Liver (tissue), 9 donors: ENCODE results near the gene PARVG. TPM values are rescaled to one million over a fixed set of nuclear protein-coding genes. Genes with fewer than 3 reads are reported as not detected.

Experiments
- DNase-seq: peaks from one replicate; pipeline ENCODE4 v3.0.0-alpha.2; 2017; ENCODE audit warnings: low spot score
- H3K27ac ChIP-seq, 2 donors: one replicate each; pipeline ENCODE4 v1.7.0; 2013; ENCODE audit warnings: inconsistent platforms in 2 of 2, low read length in 2 of 2, control low read depth in 1 of 2, low read depth in 1 of 2, mild to moderate bottlenecking in 1 of 2
- H3K27me3 ChIP-seq, 4 donors: one replicate each; pipeline versions ENCODE4 v1.6.1 to v1.7.0; 2013; ENCODE audit warnings: low read length in 3 of 4, inconsistent platforms in 1 of 4, mild to moderate bottlenecking in 1 of 4, moderate library complexity in 1 of 4; ENCODE audit not compliant: control insufficient read depth in 4 of 4, insufficient read depth in 4 of 4
- H3K36me3 ChIP-seq, 4 donors: one replicate each; pipeline versions ENCODE4 v1.6.1 to v1.7.0; 2013; ENCODE audit warnings: low read length in 3 of 4, mild to moderate bottlenecking in 3 of 4, low read depth in 1 of 4, moderate library complexity in 1 of 4; ENCODE audit not compliant: control insufficient read depth in 4 of 4, insufficient read depth in 3 of 4
- H3K4me1 ChIP-seq, 4 donors: one replicate each; pipeline versions ENCODE4 v1.6.1 to v1.7.0; 2013; ENCODE audit warnings: low read length in 3 of 4, mild to moderate bottlenecking in 3 of 4, moderate library complexity in 1 of 4; ENCODE audit not compliant: control insufficient read depth in 4 of 4, insufficient read depth in 4 of 4
- H3K4me3 ChIP-seq, 3 donors: one replicate each; pipeline versions ENCODE4 v1.6.1 to v1.7.0; 2013; ENCODE audit warnings: low read length in 3 of 3, control low read depth in 1 of 3, low read depth in 1 of 3, mild to moderate bottlenecking in 1 of 3
- H3K9ac ChIP-seq, 2 donors: one replicate each; pipeline ENCODE4 v1.7.0; 2013; ENCODE audit warnings: low read length in 2 of 2, mild to moderate bottlenecking in 2 of 2, moderate library complexity in 2 of 2, control low read depth in 1 of 2, low read depth in 1 of 2
- H3K9me3 ChIP-seq, 4 donors: one replicate each; pipeline versions ENCODE4 v1.6.1 to v1.7.0; 2013; ENCODE audit warnings: low read length in 3 of 4; ENCODE audit not compliant: control insufficient read depth in 4 of 4
- ATF3 ChIP-seq: IDR thresholded peaks from 2 replicates; pipeline ENCODE4 v1.6.1; 2016; ENCODE audit warnings: antibody characterized with exemption
- EGR1 ChIP-seq, 2 donors: IDR thresholded peaks; 2 replicates each; pipeline ENCODE4 v1.6.1; 2016 to 2018; ENCODE audit warnings: antibody characterized with exemption in 2 of 2, low read depth in 2 of 2
- FOXA1 ChIP-seq: IDR thresholded peaks from 2 replicates; pipeline ENCODE4 v1.6.1; 2016; ENCODE audit warnings: antibody characterized with exemption
- FOXA2 ChIP-seq: IDR thresholded peaks from 2 replicates; pipeline ENCODE4 v1.6.1; 2016; ENCODE audit warnings: antibody characterized with exemption
- GABPA ChIP-seq, 2 donors: IDR thresholded peaks in 1 of 2; conservative IDR thresholded peaks in 1 of 2; 2 replicates each; pipeline ENCODE4 v1.6.1; 2016; ENCODE audit warnings: antibody characterized with exemption in 2 of 2, mild to moderate bottlenecking in 1 of 2, moderate library complexity in 1 of 2
- HNF4A ChIP-seq, 2 donors: conservative IDR thresholded peaks; 2 replicates each; pipeline ENCODE4 v1.6.1; 2016; ENCODE audit warnings: antibody characterized with exemption in 2 of 2, mild to moderate bottlenecking in 2 of 2
- HNF4G ChIP-seq: IDR thresholded peaks from 2 replicates; pipeline ENCODE4 v1.6.1; 2016; ENCODE audit warnings: antibody characterized with exemption
- JUND ChIP-seq, 2 donors: IDR thresholded peaks; 2 replicates each; pipeline ENCODE4 v1.6.1; 2016; ENCODE audit warnings: antibody characterized with exemption in 2 of 2
- MAX ChIP-seq: IDR thresholded peaks from 2 replicates; pipeline ENCODE4 v1.6.1; 2016; ENCODE audit warnings: antibody characterized with exemption
- NR2F2 ChIP-seq: IDR thresholded peaks from 2 replicates; pipeline ENCODE4 v1.6.1; 2016; ENCODE audit warnings: antibody characterized with exemption
- RAD21 ChIP-seq, 2 donors: IDR thresholded peaks; 2 replicates each; pipeline ENCODE4 v1.6.1; 2016; ENCODE audit warnings: antibody characterized with exemption in 2 of 2, mild to moderate bottlenecking in 2 of 2
- REST ChIP-seq: IDR thresholded peaks from 2 replicates; pipeline ENCODE4 v1.6.1; 2016; ENCODE audit warnings: antibody characterized with exemption, mild to moderate bottlenecking
- RXRA ChIP-seq, 2 donors: IDR thresholded peaks; 2 replicates each; pipeline ENCODE4 v1.6.1; 2017 to 2018; ENCODE audit warnings: antibody characterized with exemption in 2 of 2, mild to moderate bottlenecking in 1 of 2
- SP1 ChIP-seq: IDR thresholded peaks from 2 replicates; pipeline ENCODE4 v1.6.1; 2018; ENCODE audit warnings: antibody characterized with exemption, mild to moderate bottlenecking
- TAF1 ChIP-seq: conservative IDR thresholded peaks from 2 replicates; pipeline ENCODE4 v1.6.1; 2016; ENCODE audit warnings: antibody characterized with exemption, mild to moderate bottlenecking
- YY1 ChIP-seq: IDR thresholded peaks from 2 replicates; pipeline ENCODE4 v1.6.1; 2016; ENCODE audit warnings: antibody characterized with exemption, mild to moderate bottlenecking
- WGBS: extraction: QIAGEN DNeasy Blood & Tissue Kit; methylation state at CpG from one replicate; pipeline ENCODE4 v1.1.7; 2013; 5-methylcytosine and 5-hydroxymethylcytosine counted together
- polyA plus RNA-seq, 2 donors: library from polyadenylated mRNA; stranded (reverse) in 1 of 2; unstranded in 1 of 2; fragments of 200-250 nt in 1 of 2; fragments of >200 nt in 1 of 2; fragmentation: Nextera tagmentation in 1 of 2; extraction: Ambion mirVana in 1 of 2; gene quantifications; one replicate each; pipeline versions ENCODE4 v1.2.1 to v1.2.3, GENCODE V29; 2013 to 2015
- total RNA-seq, 2 donors: library from RNA; depleted of rRNA; stranded (reverse); fragments of >200 nt; gene quantifications; one replicate each; pipeline ENCODE4 v1.2.3, GENCODE V29; 2014
- TF ChIP-seq, protein P1 (sequence below): IDR thresholded peaks from 2 replicates; pipeline ENCODE4 v1.6.1; 2016; ENCODE audit warnings: antibody characterized with exemption
- TF ChIP-seq, protein P2 (sequence below): fragments of 150-350 bp; IDR thresholded peaks from 2 replicates; pipeline ENCODE4 v1.5.1; 2017; ENCODE audit warnings: improper control_type of control experiment, low read depth, low read length; ENCODE audit not compliant: missing input control
- donor health status: healthy.
- donor health status: healthy.
- donor health status: healthy.
- donor health status: healthy.
- donor health status: healthy.

Gene PARVG
- total and polyA plus RNA-seq, 4 donors, result 4.0 to 12.1 (median 6.6) TPM

GRCh38 chr22:44256085-44256484 is 75.4 kb downstream of the PARVG start:
- Histone ChIP-seq H3K27me3 (peaks cover 0 to 3% (median 0%) of the 10 kb centered on the region in 4 donors), H3K4me1 (no peaks in the 10 kb centered on the region), H3K27ac (no peak overlapping the region), H3K36me3 (no peaks in the 10 kb centered on the region), H3K4me3 (no peak overlapping the region), H3K9ac (no peak overlapping the region), H3K9me3 (peaks cover 0 to 5% (median 0%) of the 10 kb centered on the region in 4 donors)
- WGBS, result 82% methylated on average over 6 of the region's 6 CpGs
- DNase-seq, result no peak
- TF ChIP-seq REST, result no peak

DNA sequence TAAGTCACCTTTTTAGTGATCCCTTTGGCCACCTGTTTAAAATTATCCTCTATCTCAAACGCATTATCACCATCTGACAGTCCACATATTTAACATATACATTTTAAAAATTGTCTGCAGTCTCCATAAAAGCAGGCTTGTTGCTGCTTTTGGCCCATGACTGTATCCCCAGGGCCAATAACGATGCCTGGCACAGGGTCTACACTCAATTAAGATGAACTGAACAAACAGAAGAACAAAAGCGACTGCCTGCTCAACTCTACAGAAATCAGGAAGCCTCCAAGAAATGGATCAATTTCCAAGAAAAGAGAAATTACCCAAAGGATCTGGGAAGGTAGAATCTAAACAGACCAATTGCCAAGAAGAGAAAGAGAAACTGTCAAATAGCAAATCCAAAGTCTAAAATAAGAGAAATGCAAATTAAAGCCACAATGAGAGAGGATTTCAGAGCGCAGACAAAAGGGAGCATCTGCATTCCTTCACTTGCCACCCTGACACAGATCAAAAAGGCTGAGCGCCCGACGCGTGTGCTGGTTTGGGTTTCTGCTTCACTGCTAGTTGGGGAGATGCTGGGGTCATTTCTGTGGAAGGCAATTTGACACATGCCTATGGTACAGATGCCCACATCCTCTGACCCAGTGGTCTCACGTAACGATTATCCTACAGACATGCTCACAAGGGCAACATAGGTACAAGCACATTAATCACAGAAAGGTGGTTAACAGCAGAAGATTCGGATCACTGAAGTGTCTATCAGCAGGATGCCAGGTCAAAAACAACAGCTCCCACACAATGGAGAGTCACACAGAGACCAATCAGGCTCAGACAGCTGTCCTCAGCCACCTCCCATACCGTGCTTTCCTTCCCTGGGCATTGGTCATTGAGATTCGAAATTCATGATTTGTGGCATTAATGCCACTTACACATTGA is 76.1 kb downstream of the PARVG start:
- no peaks in the 10 kb centered on the region for H3K36me3 ChIP-seq
- H3K27ac ChIP-seq, result no peak overlapping the region
- no peak for DNase-seq
- H3K4me3 ChIP-seq, result no peak overlapping the region
- H3K27me3 ChIP-seq, result peaks cover 0 to 3% (median 0%) of the 10 kb centered on the region in 4 donors
- 61% methylated on average over 13 of the region's 13 CpGs for WGBS
- H3K9ac ChIP-seq, result no peak overlapping the region
- TF ChIP-seq NR2F2 (no peak), SP1 (no peak), RAD21 (IDR thresholded peaks at IDR 0.05) (no peak), GABPA (IDR thresholded peaks at IDR 0.05 in 1 of 2, conservative IDR thresholded peaks at IDR 0.05 in 1 of 2) (no peak), TAF1 (no peak), EGR1 (IDR thresholded peaks at IDR 0.05; ENCODE audit: low read depth in 2 of 2) (no peak), MAX (no peak), JUND (IDR thresholded peaks at IDR 0.05) (no peak), FOXA2 (no peak), REST (no peak), ATF3 (no peak), HNF4G (no peak), YY1 (no peak), HNF4A (conservative IDR thresholded peaks at IDR 0.05) (no peak), RXRA (IDR thresholded peaks at IDR 0.05) (no peak), FOXA1 (no peak)
- TF ChIP-seq, protein P1, sequence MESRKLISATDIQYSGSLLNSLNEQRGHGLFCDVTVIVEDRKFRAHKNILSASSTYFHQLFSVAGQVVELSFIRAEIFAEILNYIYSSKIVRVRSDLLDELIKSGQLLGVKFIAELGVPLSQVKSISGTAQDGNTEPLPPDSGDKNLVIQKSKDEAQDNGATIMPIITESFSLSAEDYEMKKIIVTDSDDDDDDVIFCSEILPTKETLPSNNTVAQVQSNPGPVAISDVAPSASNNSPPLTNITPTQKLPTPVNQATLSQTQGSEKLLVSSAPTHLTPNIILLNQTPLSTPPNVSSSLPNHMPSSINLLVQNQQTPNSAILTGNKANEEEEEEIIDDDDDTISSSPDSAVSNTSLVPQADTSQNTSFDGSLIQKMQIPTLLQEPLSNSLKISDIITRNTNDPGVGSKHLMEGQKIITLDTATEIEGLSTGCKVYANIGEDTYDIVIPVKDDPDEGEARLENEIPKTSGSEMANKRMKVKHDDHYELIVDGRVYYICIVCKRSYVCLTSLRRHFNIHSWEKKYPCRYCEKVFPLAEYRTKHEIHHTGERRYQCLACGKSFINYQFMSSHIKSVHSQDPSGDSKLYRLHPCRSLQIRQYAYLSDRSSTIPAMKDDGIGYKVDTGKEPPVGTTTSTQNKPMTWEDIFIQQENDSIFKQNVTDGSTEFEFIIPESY, result no peak
- TF ChIP-seq, protein P2, sequence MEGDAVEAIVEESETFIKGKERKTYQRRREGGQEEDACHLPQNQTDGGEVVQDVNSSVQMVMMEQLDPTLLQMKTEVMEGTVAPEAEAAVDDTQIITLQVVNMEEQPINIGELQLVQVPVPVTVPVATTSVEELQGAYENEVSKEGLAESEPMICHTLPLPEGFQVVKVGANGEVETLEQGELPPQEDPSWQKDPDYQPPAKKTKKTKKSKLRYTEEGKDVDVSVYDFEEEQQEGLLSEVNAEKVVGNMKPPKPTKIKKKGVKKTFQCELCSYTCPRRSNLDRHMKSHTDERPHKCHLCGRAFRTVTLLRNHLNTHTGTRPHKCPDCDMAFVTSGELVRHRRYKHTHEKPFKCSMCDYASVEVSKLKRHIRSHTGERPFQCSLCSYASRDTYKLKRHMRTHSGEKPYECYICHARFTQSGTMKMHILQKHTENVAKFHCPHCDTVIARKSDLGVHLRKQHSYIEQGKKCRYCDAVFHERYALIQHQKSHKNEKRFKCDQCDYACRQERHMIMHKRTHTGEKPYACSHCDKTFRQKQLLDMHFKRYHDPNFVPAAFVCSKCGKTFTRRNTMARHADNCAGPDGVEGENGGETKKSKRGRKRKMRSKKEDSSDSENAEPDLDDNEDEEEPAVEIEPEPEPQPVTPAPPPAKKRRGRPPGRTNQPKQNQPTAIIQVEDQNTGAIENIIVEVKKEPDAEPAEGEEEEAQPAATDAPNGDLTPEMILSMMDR, result no peak
- no peaks in the 10 kb centered on the region for H3K4me1 ChIP-seq
- peaks cover 0 to 5% (median 0%) of the 10 kb centered on the region in 4 donors for H3K9me3 ChIP-seq
